HG03378 (cell line): ENCODE results near the gene NPRL2.

ENCODE experiments used
- ATAC-seq: cut with Tn5 transposase; IDR thresholded peaks from one replicate; pipeline ENCODE4 v1.9.1; 2021; ENCODE audit warnings: mild to moderate bottlenecking, moderate library complexity; ENCODE audit not compliant: unreplicated experiment

The NPRL2 gene

GRCh38 chr3:50327943-50328691, 22.5 kb downstream of the NPRL2 start, which contains the start of gene TUSC2:
TSS of gene TUSC2 (minus strand) at chr3:50328223. CDS start at chr3:50328099, 124 bp downstream.
- peak; percentile 74 for ATAC-seq

DNA sequence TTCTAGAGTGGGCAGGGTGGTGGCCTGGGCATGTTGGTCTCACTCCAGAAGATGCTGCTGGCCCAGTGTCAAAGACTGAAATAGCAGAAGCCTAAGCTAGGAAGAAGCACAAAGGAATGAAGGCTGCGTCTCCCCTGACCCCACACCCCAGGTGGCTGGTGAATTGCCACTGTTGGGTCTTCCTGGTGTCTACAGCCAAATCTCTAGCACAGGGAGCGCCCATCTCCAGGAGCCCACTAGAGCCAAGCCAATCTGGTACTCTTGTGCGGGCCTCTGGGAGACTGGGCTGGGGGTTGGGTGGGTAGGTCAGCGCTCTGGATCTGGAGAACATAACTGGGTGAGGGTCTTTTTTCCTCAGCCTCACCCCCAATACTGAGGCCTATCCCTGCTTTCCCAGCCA, 23.4 kb downstream of the NPRL2 start:
- ATAC-seq: no peak

GRCh38 chr3:50326182-50326541, 24.4 kb downstream of the NPRL2 start:
- ATAC-seq: no peak

GRCh38 chr3:50325497-50326181, 24.9 kb downstream of the NPRL2 start:
- ATAC-seq: no peak

DNA sequence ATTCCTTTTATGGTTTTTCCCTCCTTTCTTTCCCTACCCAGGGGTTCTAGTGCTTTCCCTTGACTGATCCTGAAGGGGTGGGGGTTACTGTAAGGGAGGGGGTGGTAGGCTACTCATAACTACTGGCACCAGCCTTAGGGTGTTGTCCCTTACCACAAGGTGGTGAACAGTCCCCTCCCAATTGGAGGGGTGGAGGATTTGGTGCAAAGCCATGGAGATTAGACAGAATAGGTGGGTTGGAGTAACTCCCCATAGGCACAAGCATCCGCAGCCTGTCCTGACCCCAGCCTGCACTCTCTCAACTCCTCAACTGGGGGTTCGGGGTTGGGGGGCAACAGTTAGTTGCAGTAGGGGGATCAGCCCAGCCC, 25.5 kb downstream of the NPRL2 start:
- ATAC-seq: no peak

GRCh38 chr3:50324351-50325112, 26.0 kb downstream of the NPRL2 start:
- ATAC-seq: no peak

DNA sequence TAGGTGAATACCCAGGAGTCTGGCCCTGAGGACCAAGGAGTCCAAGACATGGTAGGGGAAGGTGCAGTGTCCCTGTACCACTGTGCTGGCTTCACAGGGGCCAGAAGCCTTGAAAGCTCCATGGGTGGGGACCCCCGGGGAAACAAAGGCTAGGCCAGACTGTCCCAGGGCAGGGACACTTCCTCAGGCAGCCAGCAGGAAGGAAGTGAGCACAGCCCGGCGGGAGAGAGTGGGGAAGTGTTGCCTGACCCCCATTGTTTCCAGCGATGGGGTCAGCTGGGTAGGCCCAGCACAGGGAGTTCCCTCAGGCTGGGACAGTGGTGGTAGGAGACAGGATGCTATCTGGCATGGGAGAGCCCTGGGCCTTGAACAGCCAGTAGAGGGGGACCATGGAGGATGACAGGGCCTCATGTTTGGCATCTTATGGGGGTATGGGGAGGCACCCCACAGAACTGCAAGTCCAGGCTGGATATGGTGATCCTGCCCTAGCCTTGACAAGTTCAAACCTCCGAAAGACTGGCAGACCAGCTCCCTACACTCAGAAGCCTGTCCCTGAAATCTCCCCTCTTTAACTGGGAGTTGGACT, 26.9 kb downstream of the NPRL2 start:
- ATAC-seq: no peak

DNA sequence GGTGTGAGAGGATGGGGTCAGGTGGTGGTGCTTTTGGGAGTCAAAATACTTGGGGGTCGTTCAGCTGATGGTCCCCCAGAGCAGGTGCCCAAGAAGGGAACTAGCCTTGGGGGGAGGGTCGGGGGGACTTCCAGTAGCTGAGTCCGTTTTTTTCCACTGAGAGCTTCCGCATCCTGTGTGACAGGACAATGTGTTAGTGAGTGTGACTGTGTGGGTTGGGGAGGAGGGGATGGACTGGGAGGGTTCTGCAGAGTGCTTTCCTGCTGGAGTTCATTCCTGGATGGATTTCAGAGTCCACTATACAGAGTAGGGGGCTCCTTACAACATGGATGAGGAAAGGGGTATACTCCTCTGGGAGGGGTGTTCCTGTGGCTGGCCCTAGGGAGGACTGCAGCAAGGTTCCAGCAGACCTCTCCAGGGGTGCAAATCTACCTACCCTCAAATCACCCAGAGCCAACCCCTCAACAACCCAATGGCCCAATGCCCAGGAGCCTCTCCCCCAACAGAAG, 27.4 kb downstream of the NPRL2 start:
- ATAC-seq: no peak

DNA sequence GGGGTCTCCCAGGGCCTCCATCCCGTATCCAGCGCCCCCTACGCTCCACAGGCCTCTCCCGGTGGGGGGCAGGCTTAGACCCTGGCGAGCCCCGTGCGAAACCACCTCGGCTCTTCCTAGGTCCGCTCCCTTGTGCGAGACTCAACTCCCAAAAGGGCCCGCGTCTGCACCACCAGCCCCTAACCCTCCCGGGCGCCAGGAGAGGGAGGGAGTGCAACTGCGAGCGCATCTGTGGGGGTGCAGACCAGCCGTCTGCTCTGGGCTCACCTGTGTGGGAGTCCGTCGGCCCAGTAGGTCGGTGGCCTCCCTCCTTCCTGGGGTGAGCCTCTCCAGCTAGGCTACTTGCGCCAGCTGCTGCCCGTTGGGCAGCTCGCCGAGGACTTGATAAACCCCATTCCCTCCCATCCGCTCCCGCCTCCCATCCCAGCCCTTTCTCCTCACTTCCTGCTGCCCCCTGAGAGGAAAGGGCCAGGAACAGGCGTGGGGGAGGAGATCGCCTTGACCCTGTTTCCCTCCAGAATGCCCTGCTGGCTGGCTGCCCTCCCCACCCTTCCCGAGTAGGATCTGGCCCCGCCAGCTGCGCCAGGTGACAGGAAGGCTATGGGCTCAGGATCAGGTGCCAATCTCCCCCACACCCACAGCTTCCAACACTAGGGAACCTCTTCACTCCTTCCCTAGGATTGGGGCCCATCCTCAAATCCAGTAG, 28.0 kb downstream of the NPRL2 start, which contains the start of gene HYAL2:
Gene HYAL2, minus strand, starts transcription at position 360 of the 706 bp plus-strand sequence. CDS start 2,256 bp downstream, outside the sequence.
- no peak for ATAC-seq

GRCh38 chr3:50322115-50322385, 28.5 kb downstream of the NPRL2 start:
- no peak for ATAC-seq

DNA sequence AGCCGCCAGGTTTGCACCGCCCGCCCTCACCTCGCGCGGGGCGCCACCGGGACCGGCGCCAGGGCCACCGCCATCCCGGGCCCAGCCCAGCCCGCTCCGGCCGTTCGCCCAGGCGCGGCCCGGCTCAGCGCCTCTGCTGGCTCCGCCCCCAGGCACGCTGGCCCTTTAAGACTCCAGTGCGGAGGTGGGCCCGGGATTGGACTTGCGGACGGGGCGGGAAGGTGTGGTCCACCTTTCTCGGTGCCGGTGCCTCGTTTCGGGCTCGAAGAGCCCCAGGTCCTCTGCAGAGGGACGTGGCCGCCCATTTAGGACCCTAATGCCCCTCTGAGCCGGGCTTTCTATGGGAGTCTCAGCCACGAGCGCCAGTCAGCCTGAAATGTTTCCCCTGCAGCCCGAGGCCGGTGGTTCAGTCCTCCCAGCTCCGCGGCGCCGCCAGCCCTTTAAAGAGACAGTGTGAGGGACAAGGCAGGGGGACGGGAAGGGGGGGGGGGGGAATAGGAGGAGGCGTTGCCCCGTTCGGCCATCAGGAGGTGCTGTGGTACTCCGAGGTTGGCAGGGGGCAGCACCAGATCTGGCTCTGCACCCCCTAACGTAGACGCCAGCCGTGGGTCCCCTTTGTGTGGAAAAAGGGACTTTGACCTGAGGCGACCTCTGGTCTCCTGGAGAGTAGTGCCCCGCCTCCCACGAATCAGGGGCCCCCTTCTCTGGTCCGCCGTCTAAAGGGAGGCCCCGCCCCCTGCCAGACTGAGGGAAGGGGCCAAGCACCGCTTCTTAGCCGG, 29.1 kb downstream of the NPRL2 start:
- ATAC-seq: peak; percentile 52

DNA sequence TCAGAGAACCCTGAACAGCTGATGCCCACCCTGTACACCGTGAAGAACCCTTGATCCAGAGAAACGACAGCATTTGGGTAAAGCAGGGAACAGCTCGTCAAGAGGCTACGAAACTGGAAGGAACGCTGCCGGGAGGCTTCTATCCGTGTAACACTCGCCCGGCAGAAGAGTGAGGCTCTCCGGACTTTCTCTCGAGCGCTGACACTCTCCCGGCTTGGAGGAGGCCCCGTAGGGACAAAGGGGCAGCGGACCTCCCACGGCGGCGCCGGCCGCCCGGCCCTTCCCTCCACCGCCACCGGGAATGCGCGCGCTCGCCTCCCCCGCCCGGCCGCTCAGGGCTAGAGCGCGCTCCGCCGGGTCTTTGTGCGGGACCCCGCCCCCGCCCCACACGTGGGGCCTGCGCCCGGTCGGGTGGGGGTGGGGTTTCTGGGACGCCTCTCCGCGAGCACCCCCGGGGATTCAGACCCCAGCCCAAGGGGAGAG, 29.7 kb downstream of the NPRL2 start:
- peak; percentile 25 for ATAC-seq

DNA sequence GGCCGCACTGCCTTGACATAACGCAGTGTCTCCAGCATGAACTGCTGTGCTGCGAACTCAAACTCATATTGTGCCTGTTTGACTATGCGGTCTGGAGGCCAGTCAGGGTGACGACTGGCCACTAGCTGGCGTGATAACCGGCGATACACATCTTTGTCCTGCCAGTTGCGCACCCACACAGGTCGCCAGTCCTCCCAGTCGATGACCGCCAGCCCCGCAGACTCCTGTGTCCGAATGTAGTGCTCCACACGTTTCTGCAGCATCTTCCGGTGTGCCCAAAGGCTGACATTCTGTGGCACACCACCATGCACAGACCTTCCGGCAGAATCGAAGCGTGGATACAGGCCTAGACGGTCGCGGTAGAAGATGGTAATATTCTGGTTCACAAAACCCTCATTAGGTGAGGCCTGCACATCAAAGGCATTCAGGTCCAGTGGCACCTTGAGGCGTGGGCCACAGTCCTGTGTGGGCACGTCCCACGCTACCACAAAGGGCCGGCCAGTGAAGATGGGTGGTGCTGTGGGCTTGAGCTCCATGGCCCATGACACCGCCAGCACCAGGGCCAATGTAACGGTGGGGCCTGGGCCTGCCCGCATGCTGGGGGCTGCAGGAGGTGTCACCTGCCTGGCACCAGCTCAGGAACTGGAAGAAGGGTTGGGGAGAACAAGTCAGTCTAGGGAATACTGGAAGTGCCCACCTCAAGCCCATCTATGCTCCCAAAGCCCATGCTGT, 30.5 kb downstream of the NPRL2 start:
- ATAC-seq: no peak

DNA sequence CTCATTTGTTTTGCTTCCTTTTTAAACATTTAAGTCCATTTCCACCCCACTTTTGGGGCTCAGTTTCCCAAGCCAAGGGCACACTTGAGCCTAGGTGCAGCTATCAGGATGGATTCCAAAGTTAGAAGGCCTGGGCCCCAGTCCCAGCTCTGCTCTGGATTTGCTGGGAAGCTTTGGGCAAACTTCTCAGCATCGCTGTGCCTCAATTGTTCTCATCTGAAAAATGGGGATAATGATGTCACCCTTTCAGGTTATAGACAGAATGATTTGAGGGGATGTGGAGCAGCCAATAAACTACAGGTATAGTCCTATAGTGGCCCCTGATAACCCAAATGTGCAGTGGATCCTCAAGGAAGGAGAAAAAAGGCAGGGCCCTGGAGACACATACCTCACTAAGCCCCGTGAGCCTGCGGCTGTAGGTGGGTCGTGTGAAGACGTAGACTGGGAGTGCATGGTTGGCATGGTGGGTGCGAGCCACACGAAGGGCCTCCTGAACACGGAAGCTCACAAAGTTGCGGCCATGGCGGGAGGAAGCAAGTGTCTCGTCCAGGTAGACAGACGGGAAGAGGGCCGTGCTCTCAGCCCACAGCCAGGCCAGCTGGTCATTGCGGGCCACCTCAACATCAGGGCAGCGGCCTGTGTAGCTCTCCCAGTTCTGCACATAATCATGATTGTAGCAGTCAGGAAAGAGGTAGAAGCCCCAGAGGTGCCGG, 31.2 kb downstream of the NPRL2 start:
- ATAC-seq: no peak

DNA sequence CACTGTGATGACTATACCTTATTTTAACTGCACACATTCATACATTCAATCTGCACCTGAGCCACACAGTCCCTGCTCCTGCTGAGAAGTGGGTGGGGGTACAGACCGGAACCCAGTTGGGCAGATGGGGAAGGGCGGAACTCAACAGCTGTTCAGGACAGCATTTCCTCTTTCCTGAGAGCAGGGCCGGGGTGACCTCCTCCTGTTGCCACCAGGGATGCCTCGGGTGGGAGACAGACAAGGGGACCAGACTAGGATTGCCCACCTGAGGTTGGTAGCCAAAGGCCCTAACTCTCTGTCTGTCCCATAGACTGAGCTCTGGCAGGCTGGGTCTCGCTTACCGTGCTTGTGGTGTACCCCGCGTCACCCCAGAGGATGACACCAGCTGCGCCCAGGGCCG, 32.0 kb downstream of the NPRL2 start:
- ATAC-seq: no peak

GRCh38 chr3:50318163-50318562, 32.4 kb downstream of the NPRL2 start:
- no peak for ATAC-seq

- no peak for ATAC-seq
These were observed 33.3 kb downstream of the NPRL2 start for GRCh38 chr3:50317300-50317699.

DNA sequence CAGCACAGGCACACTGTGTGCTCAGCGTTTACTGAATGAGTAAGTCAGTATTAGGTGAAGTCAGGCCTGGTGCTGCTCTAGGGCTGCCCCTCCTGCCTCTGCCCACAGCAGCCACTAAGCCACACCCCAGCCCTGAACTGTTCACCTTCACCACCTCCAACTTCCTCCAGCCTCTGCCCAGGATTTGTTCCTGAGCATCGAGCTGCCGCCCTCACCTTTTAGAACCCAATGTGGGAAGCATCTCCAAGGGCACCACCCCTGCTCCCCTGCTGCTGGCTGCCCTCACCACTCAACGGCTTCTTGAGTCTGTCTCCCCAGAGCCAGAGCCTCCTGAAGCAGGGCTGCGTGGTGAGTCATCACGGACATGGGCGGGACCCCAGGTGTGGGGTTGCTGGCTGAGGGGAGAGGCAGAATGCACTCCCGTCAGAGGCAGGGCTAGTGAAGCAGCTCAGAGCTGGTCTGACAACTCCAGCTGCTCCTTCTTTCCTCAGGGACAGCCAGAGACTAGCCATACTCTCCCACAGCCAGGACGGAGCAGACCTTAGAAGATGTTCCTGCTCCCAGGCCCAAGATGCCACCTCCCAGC, 33.8 kb downstream of the NPRL2 start:
- no peak for ATAC-seq
